ENCODE data around the gene SUPT4H1.

DNA sequence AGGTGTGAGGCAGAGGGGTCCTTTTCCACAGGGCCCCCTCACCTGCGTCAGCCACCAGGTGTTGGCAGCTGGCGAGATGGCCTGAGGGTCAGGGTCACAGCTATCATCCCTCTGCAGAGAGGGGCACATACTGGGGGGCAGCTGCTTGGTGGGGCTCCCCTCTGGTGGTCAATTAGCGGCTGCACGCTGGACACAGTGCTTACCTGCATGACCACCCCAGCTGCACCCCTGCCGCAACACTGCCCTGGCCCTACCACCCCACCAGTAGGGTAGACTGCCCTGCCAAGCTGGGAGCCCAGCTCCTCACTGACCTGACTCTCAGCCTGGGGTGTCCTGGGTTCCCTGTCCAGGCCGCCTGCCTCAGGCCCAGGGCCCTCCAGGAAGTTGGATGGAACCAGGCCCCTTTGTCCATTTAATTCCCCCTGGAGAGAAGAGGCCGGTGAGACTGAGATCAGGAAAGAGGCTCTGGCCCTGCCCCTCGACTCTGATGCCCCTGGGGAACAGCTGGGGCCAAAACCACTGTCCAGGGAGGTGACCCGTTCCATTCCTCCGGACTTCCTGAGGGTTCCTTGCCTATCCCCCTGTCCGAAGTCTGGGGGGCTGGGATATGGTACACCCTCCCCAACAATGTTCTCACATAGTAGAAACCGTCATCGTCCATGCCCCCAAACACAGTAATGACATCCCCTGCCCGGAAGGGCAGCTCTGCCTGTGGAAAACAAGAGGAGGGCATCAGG lies 47.1 kb downstream of the SUPT4H1 start:
- TF ChIP-seq, protein P1, sequence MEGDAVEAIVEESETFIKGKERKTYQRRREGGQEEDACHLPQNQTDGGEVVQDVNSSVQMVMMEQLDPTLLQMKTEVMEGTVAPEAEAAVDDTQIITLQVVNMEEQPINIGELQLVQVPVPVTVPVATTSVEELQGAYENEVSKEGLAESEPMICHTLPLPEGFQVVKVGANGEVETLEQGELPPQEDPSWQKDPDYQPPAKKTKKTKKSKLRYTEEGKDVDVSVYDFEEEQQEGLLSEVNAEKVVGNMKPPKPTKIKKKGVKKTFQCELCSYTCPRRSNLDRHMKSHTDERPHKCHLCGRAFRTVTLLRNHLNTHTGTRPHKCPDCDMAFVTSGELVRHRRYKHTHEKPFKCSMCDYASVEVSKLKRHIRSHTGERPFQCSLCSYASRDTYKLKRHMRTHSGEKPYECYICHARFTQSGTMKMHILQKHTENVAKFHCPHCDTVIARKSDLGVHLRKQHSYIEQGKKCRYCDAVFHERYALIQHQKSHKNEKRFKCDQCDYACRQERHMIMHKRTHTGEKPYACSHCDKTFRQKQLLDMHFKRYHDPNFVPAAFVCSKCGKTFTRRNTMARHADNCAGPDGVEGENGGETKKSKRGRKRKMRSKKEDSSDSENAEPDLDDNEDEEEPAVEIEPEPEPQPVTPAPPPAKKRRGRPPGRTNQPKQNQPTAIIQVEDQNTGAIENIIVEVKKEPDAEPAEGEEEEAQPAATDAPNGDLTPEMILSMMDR (conservative IDR thresholded peaks at IDR 0.05; ENCODE audit: low read depth, low read length): no peak
- TF ChIP-seq EZH2 (IDR thresholded peaks at IDR 0.05; ENCODE audit: low read length, unreplicated experiment) (no peak), EZH2phosphoT487 (IDR thresholded peaks at IDR 0.05; ENCODE audit: borderline replicate concordance, low read length) (no peak)

All from PC-3 (cell line).